IPS-18a (cell line): ENCODE data around the gene NCOA5.

Experiments used
- H3K27ac ChIP-seq: one replicate; pipeline ENCODE4 v1.5.1; 2013; ENCODE audit warnings: low read length
- H3K27me3 ChIP-seq: one replicate; pipeline ENCODE4 v1.6.1; 2013; ENCODE audit warnings: mild to moderate bottlenecking, low read length; ENCODE audit not compliant: control insufficient read depth, insufficient read depth
- H3K36me3 ChIP-seq: one replicate; pipeline ENCODE4 v1.6.1; 2013; ENCODE audit warnings: low read depth, low read length; ENCODE audit not compliant: control insufficient read depth
- H3K4me1 ChIP-seq: one replicate; pipeline ENCODE4 v1.6.1; 2013; ENCODE audit warnings: low read depth, low read length; ENCODE audit not compliant: control insufficient read depth
- H3K4me3 ChIP-seq: one replicate; pipeline ENCODE4 v1.5.1; 2013; ENCODE audit warnings: low read length
- H3K9ac ChIP-seq: one replicate; pipeline ENCODE4 v1.6.1; 2013; ENCODE audit warnings: mild to moderate bottlenecking, low read length, moderate library complexity
- H3K9me3 ChIP-seq: one replicate; pipeline ENCODE4 v1.6.1; 2013; ENCODE audit warnings: low read depth, low read length; ENCODE audit not compliant: control insufficient read depth

NCOA5 gene

DNA sequence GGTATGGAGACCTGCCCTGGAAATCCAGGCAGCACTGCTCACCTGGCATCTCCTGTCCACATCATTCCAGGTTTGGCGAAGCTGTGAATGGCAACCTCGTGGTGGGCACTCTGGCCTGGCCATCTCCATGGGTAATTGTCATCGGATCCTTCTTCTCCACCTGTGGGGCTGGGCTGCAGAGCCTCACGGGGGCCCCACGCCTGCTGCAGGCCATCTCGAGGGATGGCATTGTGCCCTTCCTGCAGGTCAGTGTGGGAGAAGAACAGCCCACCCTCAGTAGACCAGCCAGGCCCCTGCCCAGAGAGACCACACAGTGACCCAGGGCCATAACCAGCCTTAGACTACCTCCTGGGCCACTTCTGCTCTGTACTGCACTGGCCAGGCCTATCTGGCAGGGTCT is 44.9 kb downstream of the NCOA5 start:
- Histone ChIP-seq H3K36me3 (no peaks in the 10 kb centered on the region), H3K27ac (no peak overlapping the region), H3K9ac (no peak overlapping the region), H3K4me1 (no peaks in the 10 kb centered on the region), H3K4me3 (no peak overlapping the region), H3K27me3 (peaks cover 15% of the 10 kb centered on the region), H3K9me3 (no peaks in the 10 kb centered on the region)

DNA sequence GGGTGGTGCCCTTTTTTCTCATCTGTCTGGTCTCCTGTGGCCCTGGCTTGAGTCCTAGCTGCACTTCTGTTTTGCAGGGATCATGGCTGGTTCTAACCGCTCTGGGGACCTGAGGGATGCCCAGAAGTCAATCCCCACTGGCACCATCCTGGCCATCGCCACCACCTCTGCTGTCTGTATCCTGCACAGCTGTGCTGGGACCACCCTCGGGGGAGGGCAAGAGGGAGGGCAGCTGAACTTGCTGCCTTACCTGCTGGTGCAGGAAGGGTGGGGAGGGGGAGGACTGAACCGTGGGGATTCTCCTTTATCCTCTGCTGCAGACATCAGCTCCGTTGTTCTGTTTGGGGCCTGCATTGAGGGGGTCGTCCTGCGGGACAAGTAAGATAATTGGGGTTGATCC is 46.2 kb downstream of the NCOA5 start:
- H3K36me3 ChIP-seq: no peaks in the 10 kb centered on the region
- H3K4me1 ChIP-seq: no peaks in the 10 kb centered on the region
- no peak overlapping the region for H3K9ac ChIP-seq
- no peaks in the 10 kb centered on the region for H3K9me3 ChIP-seq
- no peak overlapping the region for H3K27ac ChIP-seq
- H3K4me3 ChIP-seq: no peak overlapping the region
- H3K27me3 ChIP-seq: peaks cover 15% of the 10 kb centered on the region

DNA sequence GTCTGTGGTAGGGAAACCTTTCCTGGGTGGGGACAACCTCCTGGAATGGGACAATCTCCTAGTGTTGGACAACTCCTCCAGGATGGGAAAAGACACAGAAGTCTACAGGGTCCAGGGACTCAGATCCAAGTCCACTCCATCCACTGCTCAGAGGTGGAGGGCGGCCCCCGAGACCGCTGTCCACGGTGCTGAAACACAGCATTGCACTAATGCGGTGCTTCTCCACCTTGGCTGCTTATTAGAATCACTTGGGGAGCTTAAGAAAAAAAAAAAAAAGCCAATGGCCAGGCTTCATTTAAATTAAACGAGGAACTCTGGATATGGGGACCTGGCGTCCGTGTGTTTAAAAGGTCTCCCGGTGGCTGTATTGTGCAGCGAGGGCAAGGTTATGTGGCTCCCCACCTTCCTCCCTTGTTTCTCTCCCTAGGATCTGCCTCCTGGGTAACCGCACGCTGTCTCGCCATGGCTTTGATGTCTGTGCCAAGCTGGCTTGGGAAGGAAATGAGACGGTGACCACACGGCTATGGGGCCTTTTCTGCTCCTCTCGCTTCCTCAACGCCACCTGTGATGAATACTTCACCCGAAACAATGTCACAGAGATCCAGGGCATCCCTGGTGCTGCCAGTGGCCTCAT is 48.7 kb downstream of the NCOA5 start:
- H3K9me3 ChIP-seq: no peaks in the 10 kb centered on the region
- H3K36me3 ChIP-seq: no peaks in the 10 kb centered on the region
- H3K9ac ChIP-seq: no peak overlapping the region
- no peak overlapping the region for H3K4me3 ChIP-seq
- no peaks in the 10 kb centered on the region for H3K4me1 ChIP-seq
- peaks cover 15% of the 10 kb centered on the region for H3K27me3 ChIP-seq
- H3K27ac ChIP-seq: no peak overlapping the region

DNA sequence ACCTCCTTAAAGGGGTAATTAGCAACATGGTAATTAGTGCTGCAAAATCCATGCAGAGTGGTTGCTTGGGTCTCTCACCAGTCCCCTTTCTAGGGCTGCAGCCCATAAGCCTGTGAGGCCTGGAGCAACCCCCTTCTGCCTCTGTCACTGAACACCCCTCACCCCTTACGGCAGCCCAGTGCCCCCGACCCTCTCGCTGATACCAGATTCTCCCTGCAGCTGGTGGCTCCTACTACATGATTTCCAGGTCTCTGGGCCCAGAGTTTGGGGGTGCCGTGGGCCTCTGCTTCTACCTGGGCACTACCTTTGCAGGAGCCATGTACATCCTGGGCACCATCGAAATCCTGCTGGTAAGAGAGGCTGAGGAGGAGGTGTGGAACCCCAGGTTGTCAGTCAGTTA is 52.7 kb downstream of the NCOA5 start:
- no peak overlapping the region for H3K27ac ChIP-seq
- H3K27me3 ChIP-seq: peaks cover 42% of the 10 kb centered on the region
- no peaks in the 10 kb centered on the region for H3K4me1 ChIP-seq
- H3K9ac ChIP-seq: no peak overlapping the region
- H3K4me3 ChIP-seq: no peak overlapping the region
- H3K36me3 ChIP-seq: no peaks in the 10 kb centered on the region
- no peaks in the 10 kb centered on the region for H3K9me3 ChIP-seq

DNA sequence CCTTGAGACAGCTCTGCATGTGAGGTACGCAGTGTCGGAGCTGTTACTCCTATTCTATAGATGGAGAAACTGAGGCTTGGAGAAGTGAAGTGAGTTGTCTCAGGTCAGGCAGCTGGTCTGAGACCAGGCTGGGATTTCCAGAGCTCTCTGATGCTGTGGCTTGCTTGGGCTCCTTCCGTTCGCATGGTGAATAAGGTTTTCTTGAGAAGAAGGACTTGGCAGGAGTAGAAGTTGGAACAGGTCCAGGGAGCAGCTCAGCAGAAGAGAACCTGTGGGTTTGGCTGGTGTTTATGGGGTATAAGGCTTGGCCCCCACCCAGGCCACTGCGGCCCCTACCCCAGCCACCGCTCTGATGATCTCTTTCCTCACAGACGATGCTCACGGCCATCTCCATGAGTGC is 53.4 kb downstream of the NCOA5 start:
- H3K27ac ChIP-seq: no peak overlapping the region
- H3K9me3 ChIP-seq: no peaks in the 10 kb centered on the region
- no peaks in the 10 kb centered on the region for H3K36me3 ChIP-seq
- no peaks in the 10 kb centered on the region for H3K4me1 ChIP-seq
- H3K27me3 ChIP-seq: peaks cover 42% of the 10 kb centered on the region
- H3K4me3 ChIP-seq: no peak overlapping the region
- no peak overlapping the region for H3K9ac ChIP-seq

DNA sequence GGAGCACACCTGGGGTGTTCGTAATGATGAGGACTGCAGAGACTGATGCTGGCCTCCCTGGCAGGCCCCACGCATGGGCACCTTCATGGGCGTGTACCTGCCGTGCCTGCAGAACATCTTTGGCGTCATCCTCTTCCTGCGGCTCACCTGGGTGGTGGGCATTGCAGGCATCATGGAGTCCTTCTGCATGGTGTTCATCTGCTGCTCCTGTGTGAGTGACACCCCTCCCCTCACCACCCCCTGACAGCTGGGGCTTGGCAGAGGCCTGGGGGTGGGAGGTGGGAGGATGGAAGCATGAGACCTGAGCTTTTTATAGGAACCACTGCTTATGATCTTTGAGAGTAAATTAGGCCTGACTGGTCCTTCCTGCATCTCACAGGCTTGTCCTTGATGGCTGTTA is 54.0 kb downstream of the NCOA5 start:
- Histone ChIP-seq H3K9ac (no peak overlapping the region), H3K36me3 (no peaks in the 10 kb centered on the region), H3K4me3 (no peak overlapping the region), H3K27me3 (peaks cover 48% of the 10 kb centered on the region), H3K4me1 (no peaks in the 10 kb centered on the region), H3K9me3 (no peaks in the 10 kb centered on the region), H3K27ac (no peak overlapping the region)

DNA sequence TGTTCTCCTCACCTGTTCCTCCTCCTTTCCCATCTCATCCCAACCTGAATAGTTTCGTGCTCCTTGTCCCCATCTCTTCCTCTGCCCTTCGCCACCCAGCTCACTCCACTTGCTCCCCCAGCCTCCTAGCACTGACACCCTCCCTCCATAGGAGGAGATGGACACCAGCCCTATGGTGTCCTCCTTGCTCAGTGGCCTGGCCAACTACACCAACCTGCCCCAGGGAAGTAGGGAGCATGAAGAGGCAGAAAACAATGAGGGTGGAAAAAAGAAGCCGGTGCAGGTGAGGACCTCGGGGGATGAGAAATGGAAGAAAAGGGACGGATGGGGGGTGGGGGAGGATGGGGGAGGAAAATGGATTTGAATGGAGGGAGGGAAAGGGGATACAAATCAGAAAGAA is 54.5 kb downstream of the NCOA5 start:
- no peaks in the 10 kb centered on the region for H3K36me3 ChIP-seq
- H3K9me3 ChIP-seq: no peaks in the 10 kb centered on the region
- H3K4me3 ChIP-seq: no peak overlapping the region
- H3K9ac ChIP-seq: no peak overlapping the region
- no peaks in the 10 kb centered on the region for H3K4me1 ChIP-seq
- H3K27ac ChIP-seq: no peak overlapping the region
- peaks cover 52% of the 10 kb centered on the region for H3K27me3 ChIP-seq

DNA sequence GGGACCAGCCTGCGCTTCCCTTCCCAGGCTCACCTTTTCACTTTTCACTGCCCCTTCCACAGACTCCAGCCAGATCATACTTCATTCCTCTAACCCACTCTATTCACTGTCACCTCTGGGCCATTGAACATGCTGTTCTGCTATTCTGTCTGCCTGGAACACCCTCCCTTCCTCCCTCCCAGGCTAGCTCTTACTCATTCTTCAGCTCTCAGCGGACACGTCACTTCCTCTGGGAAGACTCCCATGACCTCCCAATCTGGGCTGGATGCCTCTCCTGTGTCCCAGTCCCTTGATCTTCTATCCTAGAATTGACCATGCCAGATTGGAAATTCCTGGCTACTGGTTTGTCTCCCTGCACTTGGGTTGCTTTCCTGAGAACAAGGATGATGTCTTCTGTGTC is 55.7 kb downstream of the NCOA5 start:
- Histone ChIP-seq H3K4me3 (no peak overlapping the region), H3K27me3 (peaks cover 64% of the 10 kb centered on the region), H3K9ac (no peak overlapping the region), H3K4me1 (no peaks in the 10 kb centered on the region), H3K36me3 (no peaks in the 10 kb centered on the region), H3K9me3 (no peaks in the 10 kb centered on the region), H3K27ac (no peak overlapping the region)

DNA sequence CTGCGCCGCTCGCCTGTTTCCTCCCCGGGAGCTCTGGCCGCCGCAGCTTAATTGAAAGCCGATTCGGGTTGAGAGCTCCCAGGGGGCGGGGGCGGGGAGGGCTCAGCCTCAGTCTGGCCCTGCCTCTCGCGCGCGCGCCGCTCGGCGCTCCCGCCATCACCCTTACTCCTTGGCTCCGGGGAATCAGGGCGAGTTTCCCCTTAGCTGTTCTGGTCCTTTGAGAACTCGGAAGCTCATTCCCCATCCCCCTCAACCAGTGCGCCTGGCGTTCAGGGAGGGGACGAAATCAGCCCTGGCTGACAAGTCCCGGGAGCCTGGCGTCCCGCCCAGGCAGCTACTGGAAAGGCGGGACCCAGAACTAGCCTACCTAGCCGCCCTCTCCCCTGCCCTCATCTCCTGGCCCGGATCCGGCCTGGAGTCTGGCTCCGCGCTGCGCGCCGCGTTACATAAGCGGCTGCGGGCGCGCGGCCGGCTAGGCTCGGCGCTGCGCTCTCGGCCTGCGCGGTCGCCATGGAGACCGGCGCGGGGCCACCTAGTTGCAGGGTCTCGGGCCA is 58.0 kb downstream of the NCOA5 start:
- no peaks in the 10 kb centered on the region for H3K4me1 ChIP-seq
- no peaks in the 10 kb centered on the region for H3K36me3 ChIP-seq
- no peak overlapping the region for H3K9ac ChIP-seq
- peak overlapping the region; percentile 57 for H3K4me3 ChIP-seq
- no peaks in the 10 kb centered on the region for H3K9me3 ChIP-seq
- no peak overlapping the region for H3K27ac ChIP-seq
- H3K27me3 ChIP-seq: peaks cover 87% of the 10 kb centered on the region

DNA sequence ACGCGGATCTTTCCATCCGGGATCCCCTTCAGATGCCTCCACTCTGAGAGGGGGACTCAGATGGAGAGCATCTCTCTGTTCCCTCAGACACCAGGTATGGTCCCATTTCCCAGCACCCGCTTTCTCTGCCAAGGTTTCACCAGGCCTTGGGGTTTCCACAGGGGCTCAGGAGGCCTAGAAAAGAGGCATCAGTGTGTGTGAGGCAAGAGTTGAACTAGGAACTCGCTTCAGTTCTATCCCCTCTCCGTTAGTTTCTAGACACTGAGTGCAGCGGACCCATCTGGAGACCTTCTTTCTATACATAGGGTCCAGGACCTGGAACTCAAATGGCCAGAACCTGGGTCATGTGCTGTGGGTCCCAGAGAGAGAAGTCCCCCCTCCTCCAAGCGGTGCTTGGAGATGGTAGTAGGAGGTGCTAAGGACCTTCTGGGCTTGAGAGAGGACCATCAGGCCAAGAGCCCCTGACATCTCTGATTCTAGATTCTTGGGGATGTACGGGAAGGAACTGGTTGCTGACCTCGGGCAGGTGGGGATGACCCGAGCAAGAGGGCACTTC is 58.7 kb downstream of the NCOA5 start:
- H3K4me3 ChIP-seq: no peak overlapping the region
- peaks cover 94% of the 10 kb centered on the region for H3K27me3 ChIP-seq
- no peak overlapping the region for H3K9ac ChIP-seq
- H3K4me1 ChIP-seq: no peaks in the 10 kb centered on the region
- H3K36me3 ChIP-seq: no peaks in the 10 kb centered on the region
- no peak overlapping the region for H3K27ac ChIP-seq
- H3K9me3 ChIP-seq: no peaks in the 10 kb centered on the region

DNA sequence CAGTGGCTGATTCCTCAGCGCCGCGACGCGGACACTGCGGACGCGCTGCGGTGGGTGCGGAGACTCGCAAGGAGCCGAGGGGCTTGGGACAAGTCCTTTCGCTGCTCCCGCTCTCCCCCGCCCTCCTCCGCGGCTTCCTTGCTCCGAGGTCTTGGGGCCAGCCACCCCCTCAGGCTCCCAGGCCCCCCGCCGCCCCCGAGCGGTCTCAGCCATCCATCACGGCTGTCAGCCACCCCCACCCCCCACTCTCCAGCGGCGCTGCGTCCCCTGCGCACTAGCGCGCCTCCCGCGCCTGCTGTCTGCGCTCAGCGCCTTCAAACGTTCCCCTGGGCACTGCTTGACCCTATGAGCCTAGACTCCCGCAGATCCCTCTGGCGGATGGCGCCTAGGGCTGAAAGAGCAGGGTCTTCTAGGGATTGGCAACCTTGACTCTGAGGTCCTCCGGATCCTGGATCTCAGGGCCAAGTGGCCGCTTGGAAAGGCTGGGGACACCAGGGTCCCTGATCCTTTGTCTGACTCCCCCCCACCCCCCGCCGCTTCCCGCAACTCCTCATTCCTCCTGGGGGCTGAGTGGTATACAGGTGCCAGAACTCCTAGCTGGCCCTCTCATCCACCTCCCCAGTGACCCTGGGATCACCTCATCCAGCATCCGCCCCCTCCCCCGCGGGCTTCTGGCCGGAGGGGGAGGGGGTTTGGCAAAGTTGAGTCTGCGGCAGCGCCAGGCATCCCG is 59.3 kb downstream of the NCOA5 start:
- peaks cover 100% of the 10 kb centered on the region for H3K27me3 ChIP-seq
- no peak overlapping the region for H3K27ac ChIP-seq
- H3K36me3 ChIP-seq: no peaks in the 10 kb centered on the region
- H3K4me1 ChIP-seq: no peaks in the 10 kb centered on the region
- no peak overlapping the region for H3K4me3 ChIP-seq
- H3K9me3 ChIP-seq: no peaks in the 10 kb centered on the region
- H3K9ac ChIP-seq: no peak overlapping the region
